GM21786 (cell line): ENCODE measurements around the gene GGT6.

Experiments used
- ATAC-seq: cut with Tn5 transposase; IDR thresholded peaks from one replicate; pipeline ENCODE4 v1.9.1; 2021; ENCODE audit not compliant: unreplicated experiment

Gene GGT6

DNA sequence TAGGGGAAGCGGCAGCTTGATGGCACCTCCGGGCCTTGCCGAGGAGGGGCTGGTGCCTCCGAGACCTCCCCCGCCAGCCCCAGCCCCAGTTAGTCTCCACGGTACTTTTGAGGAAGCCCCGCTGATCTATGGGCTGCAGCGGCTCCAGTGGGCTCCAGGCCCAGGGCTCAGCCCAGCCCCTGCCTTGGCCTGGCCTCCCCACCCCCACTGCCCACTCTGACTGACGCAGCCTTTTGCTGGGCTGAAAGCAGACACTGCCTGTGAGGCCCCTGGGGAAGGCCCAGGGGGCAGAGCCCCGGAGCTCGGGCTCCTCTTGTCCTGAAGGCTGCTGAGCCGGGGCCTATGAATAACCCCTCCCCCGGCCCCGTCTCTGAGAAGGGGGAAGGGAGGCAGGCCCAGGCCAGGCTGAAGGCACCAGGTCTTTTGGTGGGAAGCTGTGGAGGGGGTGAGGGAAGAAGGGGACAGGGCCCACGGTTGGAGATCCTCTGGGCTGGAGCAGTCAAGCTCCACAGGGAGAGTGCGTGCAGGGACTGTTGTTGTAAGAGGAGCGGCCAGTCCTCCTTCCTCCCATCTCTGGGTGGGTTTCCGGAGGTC lies 16.4 kb upstream of the GGT6 start:
- no peak for ATAC-seq

- ATAC-seq: no peak
Observed at GRCh38 chr17:4576161-4576558, 15.8 kb upstream of the GGT6 start.

- ATAC-seq: no peak
Observed at GRCh38 chr17:4574448-4575045, 14.2 kb upstream of the GGT6 start.

- no peak for ATAC-seq
Observed at GRCh38 chr17:4573669-4574068, 13.3 kb upstream of the GGT6 start.

- ATAC-seq: no peak
Observed at GRCh38 chr17:4573115-4573514, 12.7 kb upstream of the GGT6 start.

DNA sequence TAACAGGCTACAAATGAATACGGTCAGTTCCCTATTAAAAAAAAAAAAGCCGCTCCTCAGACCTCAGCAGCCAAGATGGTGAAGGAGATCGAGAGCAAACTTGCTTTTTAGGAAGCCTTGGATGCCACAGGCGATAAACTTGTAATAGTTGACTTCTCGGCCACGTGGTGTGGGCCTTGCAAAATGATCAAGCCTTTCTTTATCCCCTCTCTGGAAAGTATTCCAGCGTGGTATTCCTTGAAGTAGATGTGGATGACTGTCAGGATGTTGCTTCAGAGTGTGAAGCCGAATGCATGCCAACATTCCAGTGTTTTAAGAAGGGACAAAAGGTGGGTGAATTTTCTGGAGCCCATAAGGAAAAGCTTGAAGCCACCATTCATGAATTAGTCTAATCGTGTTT lies 11.8 kb upstream of the GGT6 start:
- ATAC-seq: no peak

- ATAC-seq: no peak
Observed at GRCh38 chr17:4569591-4569990, 9.2 kb upstream of the GGT6 start.

- no peak for ATAC-seq
Observed at GRCh38 chr17:4566785-4567184, 6.4 kb upstream of the GGT6 start.

DNA sequence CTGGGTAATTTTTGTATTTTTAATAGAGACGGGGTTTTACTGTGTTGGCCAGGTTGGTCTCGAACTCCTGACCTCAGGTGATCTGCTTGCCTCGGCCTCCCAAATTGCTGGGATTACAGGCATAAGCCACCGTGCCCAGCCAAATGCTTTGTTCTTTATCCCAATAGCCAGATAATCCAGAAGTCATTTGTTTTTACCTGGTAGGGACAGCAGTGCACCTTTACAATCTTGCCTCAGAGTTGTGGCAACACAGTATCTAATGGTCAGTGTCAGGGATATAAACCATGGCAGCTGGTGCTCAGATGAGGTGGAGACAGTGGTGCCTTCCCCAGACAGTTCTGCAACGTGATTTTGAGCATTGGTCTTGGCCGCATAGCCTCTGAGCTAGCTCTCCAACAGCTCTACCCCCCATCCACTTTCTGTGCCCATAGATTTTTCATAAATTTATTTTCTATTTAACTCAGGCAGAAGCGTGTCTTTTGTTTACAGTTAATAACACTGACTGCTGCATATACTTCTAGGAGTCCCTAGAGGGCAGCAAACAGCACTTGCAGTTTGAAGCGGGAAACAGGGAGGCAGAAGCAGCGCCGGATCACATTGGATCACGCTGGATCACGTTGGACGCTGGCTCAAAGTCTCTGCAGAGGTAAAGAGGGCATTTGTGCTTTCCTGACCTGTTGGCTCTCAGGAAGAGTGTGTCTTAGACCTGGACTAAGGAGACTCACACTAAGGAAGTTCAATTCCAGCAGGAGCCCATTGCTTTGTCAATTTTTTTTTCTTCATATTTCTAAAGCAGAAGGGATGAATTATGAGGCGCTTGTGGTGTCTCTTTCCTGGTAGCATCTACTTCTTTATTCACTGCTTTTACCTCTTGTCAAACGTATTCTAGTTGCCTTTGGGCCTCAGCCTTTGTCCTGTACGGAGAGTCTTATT lies 5.1 kb upstream of the GGT6 start:
- ATAC-seq: no peak

DNA sequence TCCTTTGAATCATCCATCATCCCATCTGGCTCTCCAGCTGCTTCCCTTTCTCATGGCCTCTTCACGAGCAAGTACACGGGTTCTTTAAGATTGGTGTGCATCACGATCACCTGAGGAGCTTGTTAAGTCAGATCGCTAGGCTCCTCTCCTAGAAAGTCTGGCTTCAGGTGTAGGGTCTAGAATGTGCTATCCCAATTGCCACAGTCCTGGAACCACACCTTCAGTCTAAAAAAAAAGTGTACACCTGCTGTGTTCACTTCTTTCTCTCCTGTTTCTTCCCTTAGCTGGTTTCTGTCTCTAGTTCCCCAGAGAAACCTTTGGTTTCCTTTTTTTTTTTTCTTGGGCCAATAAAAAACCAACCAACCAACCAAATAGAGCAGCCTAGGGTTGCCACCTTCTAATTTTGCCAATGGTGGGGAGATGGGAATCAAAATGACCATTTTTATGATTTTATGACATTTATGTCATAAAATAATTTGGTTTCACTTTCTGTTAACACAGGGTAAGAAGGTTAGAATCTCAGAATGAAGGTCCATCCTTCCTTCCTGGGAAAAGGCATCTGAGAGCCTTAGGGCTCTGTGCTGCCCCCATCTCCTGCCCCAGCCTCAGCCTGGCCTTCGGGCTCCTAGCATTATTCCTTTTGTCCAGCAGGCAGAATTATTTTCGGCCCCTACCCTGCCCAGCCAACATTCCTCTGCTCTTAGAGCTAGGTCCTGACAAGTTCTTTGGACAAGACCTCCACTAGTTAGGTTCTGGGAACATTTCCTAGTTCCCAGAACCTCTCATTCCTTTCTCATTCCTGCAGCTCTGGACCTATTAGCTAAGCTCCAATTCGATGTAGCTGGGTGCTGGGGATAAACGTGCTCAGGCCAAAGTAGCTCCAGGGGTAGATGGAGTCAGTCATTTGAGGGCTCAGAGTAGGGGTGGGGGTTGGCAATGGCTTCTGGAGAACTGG lies 1.9 kb upstream of the GGT6 start:
- ATAC-seq: no peak

- ATAC-seq: no peak
Observed at GRCh38 chr17:4560837-4561256, 470 bp upstream of the GGT6 start.

GRCh38 chr17:4559966-4560365 lies 411 bp downstream of the GGT6 start:
- no peak for ATAC-seq

GRCh38 chr17:4559139-4559791 lies 1.1 kb downstream of the GGT6 start:
- no peak for ATAC-seq

GRCh38 chr17:4558347-4558971 lies 1.9 kb downstream of the GGT6 start:
- no peak for ATAC-seq

DNA sequence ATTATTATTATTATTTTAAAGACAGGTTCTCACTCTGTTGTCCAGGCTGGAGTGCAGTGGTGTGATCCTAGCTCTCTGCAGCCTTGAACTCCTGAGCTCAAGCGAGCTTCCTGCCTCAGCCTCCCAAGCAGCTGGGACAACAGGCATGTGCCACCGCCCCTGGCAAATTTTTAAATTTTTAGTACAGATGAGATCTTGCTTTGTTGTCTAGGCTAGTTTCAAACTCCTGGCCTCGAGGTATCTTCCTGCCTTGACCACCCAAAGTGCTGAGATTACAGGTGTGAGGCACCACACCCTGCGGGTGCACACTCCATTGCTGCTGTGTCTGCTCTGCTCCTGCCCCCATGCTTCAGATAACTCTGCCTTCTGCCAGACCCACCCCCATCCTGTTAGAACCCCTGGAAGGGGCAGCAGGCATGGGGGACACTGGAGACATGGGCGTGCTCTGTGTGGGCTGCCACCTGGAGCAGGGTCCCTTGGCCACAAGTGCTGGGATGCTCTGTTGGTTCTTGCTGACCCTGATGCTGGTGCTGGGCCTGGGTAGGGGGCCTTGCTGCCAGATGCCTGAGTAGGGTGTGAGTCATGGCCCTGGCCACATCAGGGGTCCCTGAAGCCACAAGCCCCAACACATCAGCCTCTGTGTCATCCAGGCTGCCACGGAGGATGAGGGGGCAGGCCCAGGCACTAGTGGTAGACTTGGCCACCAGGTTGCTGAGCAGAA lies 2.6 kb downstream of the GGT6 start:
- no peak for ATAC-seq

DNA sequence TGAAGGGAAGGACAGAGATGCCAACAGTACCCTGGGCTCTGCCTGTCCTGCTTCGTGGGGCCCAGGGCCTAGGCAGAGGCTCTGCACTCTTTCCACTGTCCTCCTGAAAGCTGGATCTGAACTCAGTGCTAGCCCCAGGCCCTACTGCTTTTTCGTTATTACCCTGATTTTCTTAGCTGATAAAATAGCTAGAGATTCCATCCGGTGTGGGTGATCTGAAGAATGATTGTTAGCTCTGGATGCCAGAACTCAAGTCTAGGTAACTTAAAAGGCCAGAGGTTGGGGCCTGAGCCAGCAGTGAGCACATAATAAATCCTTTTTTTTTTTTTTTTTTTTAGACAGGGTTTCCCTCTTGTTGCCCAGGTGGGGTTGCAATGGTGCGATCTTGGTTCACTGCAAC lies 3.4 kb downstream of the GGT6 start:
- no peak for ATAC-seq

GRCh38 chr17:4555873-4556759 lies 4.3 kb downstream of the GGT6 start:
- ATAC-seq: no peak
